ENCODE measurements around the gene TTC39B.

Gene TTC39B

DNA sequence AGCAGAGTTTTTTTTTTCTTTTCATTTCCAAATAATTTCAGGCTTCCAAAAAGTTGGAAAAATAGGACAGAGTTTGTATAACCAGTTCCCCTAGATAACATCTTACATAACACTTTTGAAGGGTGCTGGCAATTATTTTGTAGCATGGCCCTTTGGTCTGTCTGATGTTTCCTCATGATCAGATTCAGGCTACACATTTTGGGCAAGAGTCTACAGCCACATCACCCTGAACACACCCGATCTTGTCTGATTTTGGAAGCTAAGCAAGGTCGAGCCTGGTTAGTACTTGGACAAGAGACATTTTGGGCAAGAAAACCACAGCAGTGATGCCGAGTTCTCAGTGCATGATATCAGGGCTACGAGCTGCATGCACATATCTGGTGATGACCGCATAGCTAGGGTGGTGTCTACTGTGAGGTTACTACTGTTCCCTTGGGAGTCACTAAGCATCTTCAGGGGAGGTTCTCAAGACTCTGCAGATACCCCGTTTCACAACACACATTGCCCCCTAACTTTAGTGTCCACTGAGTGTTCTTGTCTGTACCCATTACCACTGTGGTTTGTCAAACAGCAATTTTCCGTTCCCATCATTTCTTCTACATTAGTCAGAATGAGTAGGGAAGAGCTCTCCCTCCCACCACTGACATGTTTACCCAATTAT, 86.2 kb downstream of the TTC39B start:
- no peaks in the 10 kb centered on the region for H3K36me3 ChIP-seq (ENCODE audit: control insufficient read depth, low read depth, low read length)
- H3K9ac ChIP-seq (ENCODE audit: low read length), result no peak overlapping the region
- H3K27me3 ChIP-seq (ENCODE audit: control insufficient read depth, insufficient read depth, low read length), result no peaks in the 10 kb centered on the region
- H3K27ac ChIP-seq (ENCODE audit: low read length), result no peak overlapping the region
- H3K4me1 ChIP-seq (ENCODE audit: control insufficient read depth, low read depth, low read length), result no peaks in the 10 kb centered on the region
- no peaks in the 10 kb centered on the region for H3K9me3 ChIP-seq (ENCODE audit: control insufficient read depth, low read depth, low read length)
- H3K4me3 ChIP-seq (ENCODE audit: low read length), result no peak overlapping the region

DNA sequence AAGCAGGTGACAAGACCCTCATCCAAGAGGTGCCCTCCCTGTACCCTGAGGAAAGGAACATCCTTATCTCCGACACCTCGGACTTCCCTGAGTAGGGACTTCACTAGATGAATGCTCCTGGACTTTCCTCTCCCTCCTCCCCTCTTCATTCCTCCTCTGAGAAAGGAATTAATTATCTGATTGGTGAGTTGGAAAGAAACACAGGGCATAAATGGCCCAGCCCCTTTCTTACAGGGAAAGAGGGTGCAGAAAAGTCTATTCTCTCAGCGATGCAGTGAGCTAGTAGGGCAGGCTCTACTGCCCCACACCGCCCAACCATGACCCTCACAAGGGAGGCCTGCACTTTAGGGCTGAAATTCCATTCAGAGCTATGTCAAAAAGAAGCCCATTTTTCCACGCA, 87.5 kb downstream of the TTC39B start:
- H3K4me3 ChIP-seq (ENCODE audit: low read length), result no peak overlapping the region
- H3K9me3 ChIP-seq (ENCODE audit: control insufficient read depth, low read depth, low read length), result no peaks in the 10 kb centered on the region
- H3K27ac ChIP-seq (ENCODE audit: low read length), result no peak overlapping the region
- no peaks in the 10 kb centered on the region for H3K4me1 ChIP-seq (ENCODE audit: control insufficient read depth, low read depth, low read length)
- no peaks in the 10 kb centered on the region for H3K36me3 ChIP-seq (ENCODE audit: control insufficient read depth, low read depth, low read length)
- no peak overlapping the region for H3K9ac ChIP-seq (ENCODE audit: low read length)
- no peaks in the 10 kb centered on the region for H3K27me3 ChIP-seq (ENCODE audit: control insufficient read depth, insufficient read depth, low read length)

DNA sequence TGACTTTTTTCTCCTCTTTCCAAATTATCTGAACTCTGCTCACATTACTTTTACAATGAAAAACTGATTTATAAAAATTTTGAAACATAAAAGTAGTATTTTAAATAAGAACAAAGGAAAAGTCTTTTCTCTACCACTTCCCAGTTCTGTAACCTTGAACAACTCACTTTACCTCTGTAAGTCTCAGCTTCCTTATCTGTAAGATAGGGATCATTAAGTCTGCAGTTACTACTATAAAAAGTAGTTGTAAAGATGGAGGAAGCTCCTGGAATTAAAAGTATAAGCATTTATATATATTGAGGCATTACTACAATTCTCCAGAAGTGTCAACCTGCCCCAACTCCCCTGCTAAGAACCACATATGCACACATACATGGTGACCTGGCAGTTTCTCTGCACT, 88.0 kb downstream of the TTC39B start:
- H3K27me3 ChIP-seq (ENCODE audit: control insufficient read depth, insufficient read depth, low read length), result no peaks in the 10 kb centered on the region
- no peak overlapping the region for H3K4me3 ChIP-seq (ENCODE audit: low read length)
- no peak overlapping the region for H3K27ac ChIP-seq (ENCODE audit: low read length)
- H3K9ac ChIP-seq (ENCODE audit: low read length), result no peak overlapping the region
- no peaks in the 10 kb centered on the region for H3K9me3 ChIP-seq (ENCODE audit: control insufficient read depth, low read depth, low read length)
- no peaks in the 10 kb centered on the region for H3K36me3 ChIP-seq (ENCODE audit: control insufficient read depth, low read depth, low read length)
- peaks cover 5% of the 10 kb centered on the region for H3K4me1 ChIP-seq (ENCODE audit: control insufficient read depth, low read depth, low read length)

DNA sequence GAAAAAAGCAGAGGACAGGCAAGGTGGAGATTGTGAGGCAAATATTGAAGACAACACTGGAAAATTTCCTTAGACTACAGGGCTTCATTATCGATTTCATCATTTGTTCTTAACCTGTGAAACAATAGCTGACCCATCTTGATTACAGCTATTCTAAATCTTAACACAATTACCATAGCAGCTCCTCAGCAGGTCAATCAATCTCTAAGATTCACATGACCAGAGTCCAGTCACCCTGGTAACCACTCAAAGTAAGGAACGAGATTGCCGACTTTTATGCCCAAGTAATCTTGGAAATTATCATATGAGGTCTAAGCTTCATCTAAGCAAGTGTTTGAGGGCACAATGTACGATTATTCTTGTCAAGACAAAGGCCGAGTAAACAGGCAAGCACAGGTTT, 93.8 kb downstream of the TTC39B start:
- Histone ChIP-seq H3K27ac (ENCODE audit: low read length) (no peak overlapping the region), H3K4me1 (ENCODE audit: control insufficient read depth, low read depth, low read length) (peaks cover 14% of the 10 kb centered on the region), H3K9me3 (ENCODE audit: control insufficient read depth, low read depth, low read length) (no peaks in the 10 kb centered on the region), H3K4me3 (ENCODE audit: low read length) (no peak overlapping the region), H3K27me3 (ENCODE audit: control insufficient read depth, insufficient read depth, low read length) (no peaks in the 10 kb centered on the region), H3K9ac (ENCODE audit: low read length) (no peak overlapping the region), H3K36me3 (ENCODE audit: control insufficient read depth, low read depth, low read length) (no peaks in the 10 kb centered on the region)

DNA sequence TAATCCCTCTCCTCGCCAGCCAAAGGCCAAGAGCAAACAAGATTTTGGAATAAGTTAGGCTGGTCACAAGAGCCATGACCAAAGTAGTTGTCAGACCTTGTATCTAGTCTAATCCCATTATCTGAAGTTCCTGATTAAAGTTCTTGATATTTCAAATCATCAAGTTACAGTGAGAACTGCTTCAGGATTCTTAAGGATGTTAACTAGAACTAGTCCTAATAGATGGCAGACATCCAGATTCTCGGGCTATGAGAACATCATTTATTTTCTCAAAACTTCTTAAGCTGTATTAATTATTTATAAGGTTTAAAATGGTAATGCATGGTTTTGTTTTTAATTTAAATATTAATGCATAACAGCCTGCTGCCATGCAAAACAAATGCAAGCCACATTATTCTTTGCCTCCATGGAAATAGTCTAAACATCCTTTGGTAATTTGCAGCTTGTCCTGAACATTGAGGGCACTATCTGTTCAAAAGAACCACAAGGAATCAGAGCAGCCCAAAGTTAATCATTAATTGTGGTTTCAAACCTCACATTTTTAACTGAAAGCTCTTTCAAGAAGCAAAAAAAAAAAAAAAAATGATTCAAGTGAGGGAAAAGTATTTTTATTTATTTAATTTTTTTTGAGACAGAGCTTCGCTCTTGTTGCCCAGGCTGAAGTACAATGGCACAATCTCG, 95.1 kb downstream of the TTC39B start:
- no peak overlapping the region for H3K27ac ChIP-seq (ENCODE audit: low read length)
- no peaks in the 10 kb centered on the region for H3K36me3 ChIP-seq (ENCODE audit: control insufficient read depth, low read depth, low read length)

DNA sequence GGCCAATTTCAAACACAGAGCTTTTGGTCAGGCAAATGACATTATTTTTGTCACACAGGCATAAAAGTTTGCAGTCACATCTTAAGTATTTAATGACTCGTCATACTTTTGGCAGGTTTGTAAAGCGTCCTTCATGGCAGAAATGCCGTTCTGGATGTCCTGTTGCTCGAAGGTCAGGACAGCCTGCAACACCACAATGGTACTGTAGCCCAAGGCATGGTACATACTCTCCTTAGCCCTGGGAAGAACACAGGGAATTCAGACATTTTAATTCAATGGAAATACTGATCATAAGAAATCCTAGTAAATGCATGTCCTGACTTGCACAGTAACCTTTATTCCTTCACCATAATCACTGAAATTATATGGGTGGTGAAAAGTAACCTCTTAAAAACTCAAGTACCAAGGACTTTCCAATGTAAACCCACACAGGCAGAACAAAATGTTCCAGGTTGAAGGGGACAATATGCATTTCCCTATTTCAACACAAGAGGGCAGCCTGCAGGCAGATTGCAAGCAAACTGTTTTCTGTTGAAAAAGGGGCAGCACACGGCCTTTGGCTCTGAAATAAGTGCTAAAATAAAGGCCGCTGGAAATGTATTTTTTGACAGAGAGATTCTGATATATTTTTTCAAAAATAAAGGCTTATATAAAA, 95.7 kb downstream of the TTC39B start:
- no peaks in the 10 kb centered on the region for H3K36me3 ChIP-seq (ENCODE audit: control insufficient read depth, low read depth, low read length)
- H3K27ac ChIP-seq (ENCODE audit: low read length), result no peak overlapping the region
- H3K9ac ChIP-seq (ENCODE audit: low read length), result no peak overlapping the region

More for the DNA sequence above, 95.1 kb downstream of the TTC39B start:
- H3K27me3 ChIP-seq (ENCODE audit: control insufficient read depth, insufficient read depth, low read length), result no peaks in the 10 kb centered on the region
- H3K4me3 ChIP-seq (ENCODE audit: low read length), result no peak overlapping the region
- no peaks in the 10 kb centered on the region for H3K9me3 ChIP-seq (ENCODE audit: control insufficient read depth, low read depth, low read length)
- peaks cover 14% of the 10 kb centered on the region for H3K4me1 ChIP-seq (ENCODE audit: control insufficient read depth, low read depth, low read length)
- H3K9ac ChIP-seq (ENCODE audit: low read length), result no peak overlapping the region

DNA sequence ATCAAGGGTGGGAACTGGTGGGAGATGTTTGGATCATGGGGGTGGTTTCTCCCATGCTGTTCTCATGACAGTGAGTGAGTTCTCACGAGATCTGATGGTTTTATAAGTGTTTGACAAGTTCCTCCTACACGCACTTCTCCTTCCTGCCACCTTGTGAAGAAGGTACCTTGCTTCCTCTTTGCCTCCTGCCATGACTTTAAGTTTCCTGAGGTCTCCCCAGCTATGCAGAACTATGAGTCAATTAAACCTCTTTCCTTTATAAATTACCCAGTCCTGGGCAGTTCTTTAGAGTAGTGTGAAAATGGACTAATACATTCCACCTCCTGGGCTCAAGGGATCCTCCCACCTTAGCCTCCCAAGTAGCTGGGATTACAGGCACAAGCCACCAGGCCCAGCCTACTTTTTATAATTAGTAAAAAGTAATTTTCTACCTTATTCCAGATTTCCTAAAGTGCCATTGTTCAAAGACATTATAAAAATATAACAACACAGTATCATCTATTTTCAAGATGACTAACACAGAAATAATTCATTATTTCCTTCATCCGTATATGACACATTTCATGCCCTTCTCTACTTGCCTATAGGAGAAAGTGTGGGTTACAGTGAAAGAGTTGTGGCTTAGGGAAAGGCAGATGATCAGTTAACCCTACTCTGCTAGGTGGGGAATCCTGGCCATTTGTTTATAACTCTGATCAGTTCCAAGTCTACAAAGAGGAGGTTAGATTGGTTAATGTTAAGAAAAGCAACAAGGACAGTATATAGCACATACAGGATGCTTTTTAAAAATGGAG, 99.9 kb downstream of the TTC39B start:
- no peak overlapping the region for H3K4me3 ChIP-seq (ENCODE audit: low read length)

More for the DNA sequence above, 95.7 kb downstream of the TTC39B start:
- Histone ChIP-seq H3K9me3 (ENCODE audit: control insufficient read depth, low read depth, low read length) (no peaks in the 10 kb centered on the region), H3K27me3 (ENCODE audit: control insufficient read depth, insufficient read depth, low read length) (no peaks in the 10 kb centered on the region), H3K4me1 (ENCODE audit: control insufficient read depth, low read depth, low read length) (peaks cover 14% of the 10 kb centered on the region), H3K4me3 (ENCODE audit: low read length) (no peak overlapping the region)

DNA sequence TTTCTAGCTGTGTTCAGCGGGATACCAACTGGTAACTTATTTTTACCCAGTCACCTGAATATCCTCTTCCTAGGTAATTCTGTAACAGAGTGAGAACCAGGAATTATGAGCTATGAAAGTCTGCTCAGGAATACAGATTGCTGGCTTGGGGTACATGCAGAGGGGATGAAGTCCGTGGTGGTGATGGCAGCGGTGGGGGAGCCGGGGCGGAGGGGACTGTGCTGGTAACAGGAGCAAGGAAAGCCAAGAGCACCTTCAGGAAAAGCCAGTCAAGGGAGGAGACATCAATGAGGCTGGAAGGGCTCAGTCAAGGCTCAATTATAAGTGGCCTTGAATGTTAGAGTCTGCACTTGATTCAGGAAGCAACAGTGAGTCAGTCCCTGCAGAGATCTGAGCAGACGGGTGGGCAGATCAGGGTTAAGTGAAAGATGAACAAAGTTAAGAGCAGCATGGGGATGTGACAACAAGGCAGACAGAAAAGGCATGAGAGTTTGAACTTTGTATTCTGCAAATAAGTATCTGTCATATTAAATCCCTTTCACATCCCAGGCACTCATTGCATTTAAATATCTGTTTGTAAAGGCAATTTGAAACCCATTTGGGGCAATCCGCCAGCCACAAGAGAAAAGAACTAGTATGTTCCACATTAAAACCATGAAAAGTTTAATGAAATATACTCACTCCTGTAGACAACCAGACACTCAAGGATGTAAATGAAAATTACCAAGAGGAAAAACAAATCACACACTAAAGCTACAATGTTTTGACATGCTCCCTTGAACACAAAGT, 101.2 kb downstream of the TTC39B start:
- Histone ChIP-seq H3K4me3 (ENCODE audit: low read length) (no peak overlapping the region), H3K4me1 (ENCODE audit: control insufficient read depth, low read depth, low read length) (peaks cover 1% of the 10 kb centered on the region), H3K9me3 (ENCODE audit: control insufficient read depth, low read depth, low read length) (no peaks in the 10 kb centered on the region), H3K9ac (ENCODE audit: low read length) (no peak overlapping the region), H3K27ac (ENCODE audit: low read length) (no peak overlapping the region), H3K27me3 (ENCODE audit: control insufficient read depth, insufficient read depth, low read length) (no peaks in the 10 kb centered on the region), H3K36me3 (ENCODE audit: control insufficient read depth, low read depth, low read length) (no peaks in the 10 kb centered on the region)

More for the DNA sequence above, 99.9 kb downstream of the TTC39B start:
- no peaks in the 10 kb centered on the region for H3K36me3 ChIP-seq (ENCODE audit: control insufficient read depth, low read depth, low read length)
- H3K27ac ChIP-seq (ENCODE audit: low read length), result no peak overlapping the region
- H3K9me3 ChIP-seq (ENCODE audit: control insufficient read depth, low read depth, low read length), result no peaks in the 10 kb centered on the region
- H3K27me3 ChIP-seq (ENCODE audit: control insufficient read depth, insufficient read depth, low read length), result no peaks in the 10 kb centered on the region
- no peak overlapping the region for H3K9ac ChIP-seq (ENCODE audit: low read length)
- H3K4me1 ChIP-seq (ENCODE audit: control insufficient read depth, low read depth, low read length), result peaks cover 9% of the 10 kb centered on the region

DNA sequence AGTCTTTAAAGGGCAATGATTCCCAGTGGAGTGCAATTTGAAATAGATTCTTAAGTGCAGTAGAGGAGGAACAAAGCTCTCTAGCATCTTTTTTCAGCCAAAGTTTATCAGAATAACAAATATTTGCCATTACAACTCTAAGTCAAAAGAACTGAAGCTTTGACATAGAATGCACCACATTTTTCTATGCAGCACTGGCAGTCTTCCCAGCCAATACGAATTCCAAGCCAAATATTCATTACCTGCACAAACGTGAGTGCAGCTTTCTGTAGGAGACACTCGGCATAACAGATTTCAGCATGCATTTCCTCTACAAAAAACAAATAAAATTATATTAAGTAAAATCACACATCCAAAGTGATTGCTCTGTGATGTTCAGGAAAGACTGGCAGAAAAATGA, 103.4 kb downstream of the TTC39B start:
- H3K4me1 ChIP-seq (ENCODE audit: control insufficient read depth, low read depth, low read length), result no peaks in the 10 kb centered on the region
- H3K9me3 ChIP-seq (ENCODE audit: control insufficient read depth, low read depth, low read length), result no peaks in the 10 kb centered on the region
- no peaks in the 10 kb centered on the region for H3K27me3 ChIP-seq (ENCODE audit: control insufficient read depth, insufficient read depth, low read length)
- H3K36me3 ChIP-seq (ENCODE audit: control insufficient read depth, low read depth, low read length), result no peaks in the 10 kb centered on the region
- H3K9ac ChIP-seq (ENCODE audit: low read length), result no peak overlapping the region
- H3K4me3 ChIP-seq (ENCODE audit: low read length), result no peak overlapping the region
- no peak overlapping the region for H3K27ac ChIP-seq (ENCODE audit: low read length)

DNA sequence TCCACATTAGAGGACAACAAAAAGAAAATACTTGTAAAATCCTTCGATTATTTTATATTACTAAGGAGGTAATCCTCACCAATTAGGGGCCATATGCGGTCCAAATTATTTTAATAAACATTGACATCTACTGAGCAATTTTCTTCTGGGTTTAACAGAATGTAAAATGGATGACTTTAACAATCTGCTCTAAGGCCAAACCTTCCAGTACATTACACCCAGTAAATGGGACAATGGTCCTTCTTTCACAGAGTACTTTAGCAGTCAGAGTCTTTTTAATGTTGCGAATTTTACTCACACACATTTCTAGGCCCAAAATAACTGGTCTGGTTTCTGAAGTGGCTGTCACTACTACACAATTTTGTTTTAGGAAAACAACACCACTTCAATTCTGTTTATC, 106.9 kb downstream of the TTC39B start:
- no peak overlapping the region for H3K9ac ChIP-seq (ENCODE audit: low read length)
- H3K27ac ChIP-seq (ENCODE audit: low read length), result no peak overlapping the region
- H3K36me3 ChIP-seq (ENCODE audit: control insufficient read depth, low read depth, low read length), result no peaks in the 10 kb centered on the region

DNA sequence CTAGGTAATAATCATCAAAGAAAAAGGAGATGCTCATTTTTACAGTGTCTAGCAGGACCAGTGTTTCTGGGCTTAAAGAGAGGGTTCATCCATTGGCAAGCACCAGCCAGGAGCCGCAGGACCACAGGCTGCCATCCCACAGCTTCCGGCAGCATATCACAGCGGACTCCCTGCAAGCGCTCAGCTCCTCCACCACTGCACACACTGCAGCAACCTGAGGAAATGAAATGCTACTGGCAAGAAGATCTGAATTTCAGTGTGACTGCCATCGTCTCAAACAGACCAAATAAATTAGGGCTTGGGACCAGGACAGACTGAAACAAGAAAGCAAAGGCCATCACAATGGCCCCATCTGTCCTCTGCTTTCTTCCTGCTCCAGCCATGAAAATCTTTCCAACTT, 114.2 kb downstream of the TTC39B start:
- no peak overlapping the region for H3K4me3 ChIP-seq (ENCODE audit: low read length)
- H3K36me3 ChIP-seq (ENCODE audit: control insufficient read depth, low read depth, low read length), result no peaks in the 10 kb centered on the region
- H3K4me1 ChIP-seq (ENCODE audit: control insufficient read depth, low read depth, low read length), result no peaks in the 10 kb centered on the region
- H3K9ac ChIP-seq (ENCODE audit: low read length), result no peak overlapping the region
- no peak overlapping the region for H3K27ac ChIP-seq (ENCODE audit: low read length)
- no peaks in the 10 kb centered on the region for H3K27me3 ChIP-seq (ENCODE audit: control insufficient read depth, insufficient read depth, low read length)
- H3K9me3 ChIP-seq (ENCODE audit: control insufficient read depth, low read depth, low read length), result no peaks in the 10 kb centered on the region

More for the DNA sequence above, 106.9 kb downstream of the TTC39B start:
- H3K4me3 ChIP-seq (ENCODE audit: low read length), result no peak overlapping the region
- H3K27me3 ChIP-seq (ENCODE audit: control insufficient read depth, insufficient read depth, low read length), result no peaks in the 10 kb centered on the region
- H3K9me3 ChIP-seq (ENCODE audit: control insufficient read depth, low read depth, low read length), result no peaks in the 10 kb centered on the region
- H3K4me1 ChIP-seq (ENCODE audit: control insufficient read depth, low read depth, low read length), result no peaks in the 10 kb centered on the region
